Gastrocnemius medialis (tissue), 4 donors: ENCODE data around the gene XPO5. TPM values are rescaled to one million over a fixed set of nuclear protein-coding genes. Genes with fewer than 3 reads are reported as not detected.

Experiments used
- ATAC-seq, 2 donors: fragments of 150-250 bp; one replicate each; pipeline ENCODE4 v1.9.1; 2016
- DNase-seq, 2 donors: peaks; one replicate each; pipeline ENCODE4 v3.0.0-alpha.2; 2019
- H3K27ac ChIP-seq, 4 donors: fragments of 200-600 bp; sonication (generic); 1 replicate in 1 of 4; 2 replicates in 3 of 4; pipeline ENCODE4 v1.5.1; 2016 to 2018; ENCODE audit warnings: mild to moderate bottlenecking in 2 of 4, moderate library complexity in 1 of 4
- H3K27me3 ChIP-seq, 3 donors: fragments of 200-600 bp; sonication (generic) in 2 of 3; 1 replicate in 1 of 3; 2 replicates in 2 of 3; pipeline versions ENCODE4 v1.5.1 to v1.6.0; 2016 to 2019; ENCODE audit warnings: mild to moderate bottlenecking in 1 of 3, moderate library complexity in 1 of 3
- H3K36me3 ChIP-seq, 2 donors: fragments of 200-600 bp; sonication (generic) in 1 of 2; one replicate each; pipeline ENCODE4 v1.5.1; 2017 to 2018
- H3K4me1 ChIP-seq, 2 donors: fragments of 200-600 bp; sonication (generic) in 1 of 2; one replicate each; pipeline ENCODE4 v1.5.1; 2016 to 2017; ENCODE audit warnings: mild to moderate bottlenecking in 2 of 2
- H3K4me3 ChIP-seq, 4 donors: fragments of 200-600 bp; sonication (generic) in 3 of 4; 1 replicate in 1 of 4; 2 replicates in 3 of 4; pipeline ENCODE4 v1.5.1; 2016 to 2019; ENCODE audit warnings: mild to moderate bottlenecking in 2 of 4
- H3K9me3 ChIP-seq, 3 donors: fragments of 200-600 bp; sonication (generic) in 2 of 3; 1 replicate in 1 of 3; 2 replicates in 2 of 3; pipeline ENCODE4 v1.5.1; 2016 to 2019
- POLR2A ChIP-seq, 2 donors: fragments of 450-650 bp; IDR thresholded peaks; one replicate each; pipeline ENCODE4 v1.6.1; 2017; ENCODE audit warnings: antibody characterized with exemption in 2 of 2, mild to moderate bottlenecking in 2 of 2, moderate library complexity in 2 of 2
- in situ Hi-C, 4 donors: fragments of 200-750 bp; cut with MboI; loops; one replicate each; pipeline versions ENCODE4 v1.15.0 to v1.8.0; 2017; ENCODE audit warnings: low sequenced_read_pairs in 4 of 4
- intact Hi-C: fragments of 100-400 bp; cut with DNase I; formaldehyde crosslinking; loops from one replicate; pipeline ENCODE4 v1.15.1; 2023; ENCODE audit warnings: low total_unique reads
- total RNA-seq, 4 donors: library from RNA; depleted of rRNA; stranded (reverse); fragments of >200 nt; gene quantifications; one replicate each; pipeline versions ENCODE4 v1.1.0 to v1.2.3, GENCODE V29; 2016
- TF ChIP-seq, protein P1 (sequence below), 5 experiments: fragments of 450-650 bp in 3 of 5; fragments of 200-600 bp in 2 of 5; sonication (generic) in 2 of 5; IDR thresholded peaks in 4 of 5; conservative IDR thresholded peaks in 1 of 5; 1 replicate in 4 of 5; 2 replicates in 1 of 5; pipeline ENCODE4 v1.5.1; 2016 to 2019; ENCODE audit warnings: antibody characterized with exemption in 5 of 5, mild to moderate bottlenecking in 3 of 5, moderate library complexity in 3 of 5

The XPO5 gene
- total RNA-seq, 4 donors from 2014 or later, result 11.8 to 21.8 (median 16.6) TPM

GRCh38 chr6:43481075-43481474 lies 94.8 kb downstream of the XPO5 start:
- intact Hi-C loops, result no loop called here
- H3K27ac ChIP-seq, result peak overlapping the region; percentile 9 to 45 (median 35)

DNA sequence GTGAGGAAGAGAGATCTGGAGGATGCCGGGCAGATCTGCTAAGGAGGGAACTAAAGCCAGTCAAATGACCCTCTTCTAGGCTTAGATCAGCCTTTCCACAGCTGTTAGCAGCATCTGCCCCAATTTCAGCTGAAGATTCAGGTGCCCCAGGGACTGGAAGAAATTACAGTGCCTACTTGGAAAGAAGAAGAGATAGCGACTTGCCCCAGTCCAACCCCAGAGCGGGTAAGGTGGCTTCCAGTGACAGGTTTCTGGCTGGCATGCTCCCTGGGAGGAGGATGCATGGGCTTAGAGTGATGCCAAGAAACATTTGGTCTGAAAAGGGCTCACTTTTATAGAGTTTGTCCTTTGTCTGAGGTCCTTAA lies 97.8 kb downstream of the XPO5 start:
- in situ Hi-C loops (no loop called here), intact Hi-C loops (no loop called here)
- peak overlapping the region; percentile 80 to 95 (median 87) for H3K4me3 ChIP-seq
- no peaks in the 10 kb centered on the region for H3K36me3 ChIP-seq
- no peak for TF ChIP-seq POLR2A (IDR thresholded peaks at IDR 0.05)
- TF ChIP-seq, protein P1, sequence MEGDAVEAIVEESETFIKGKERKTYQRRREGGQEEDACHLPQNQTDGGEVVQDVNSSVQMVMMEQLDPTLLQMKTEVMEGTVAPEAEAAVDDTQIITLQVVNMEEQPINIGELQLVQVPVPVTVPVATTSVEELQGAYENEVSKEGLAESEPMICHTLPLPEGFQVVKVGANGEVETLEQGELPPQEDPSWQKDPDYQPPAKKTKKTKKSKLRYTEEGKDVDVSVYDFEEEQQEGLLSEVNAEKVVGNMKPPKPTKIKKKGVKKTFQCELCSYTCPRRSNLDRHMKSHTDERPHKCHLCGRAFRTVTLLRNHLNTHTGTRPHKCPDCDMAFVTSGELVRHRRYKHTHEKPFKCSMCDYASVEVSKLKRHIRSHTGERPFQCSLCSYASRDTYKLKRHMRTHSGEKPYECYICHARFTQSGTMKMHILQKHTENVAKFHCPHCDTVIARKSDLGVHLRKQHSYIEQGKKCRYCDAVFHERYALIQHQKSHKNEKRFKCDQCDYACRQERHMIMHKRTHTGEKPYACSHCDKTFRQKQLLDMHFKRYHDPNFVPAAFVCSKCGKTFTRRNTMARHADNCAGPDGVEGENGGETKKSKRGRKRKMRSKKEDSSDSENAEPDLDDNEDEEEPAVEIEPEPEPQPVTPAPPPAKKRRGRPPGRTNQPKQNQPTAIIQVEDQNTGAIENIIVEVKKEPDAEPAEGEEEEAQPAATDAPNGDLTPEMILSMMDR (IDR thresholded peaks at IDR 0.05 in 4 of 5, conservative IDR thresholded peaks at IDR 0.05 in 1 of 5), result no peak
- DNase-seq (no peak), ATAC-seq (peak in 1 of 2 donors; percentile 6)
- H3K4me1 ChIP-seq, result peaks cover 38 to 40% of the 10 kb centered on the region in 2 donors
- peak overlapping the region; percentile 86 to 93 (median 92) for H3K27ac ChIP-seq
- no peaks in the 10 kb centered on the region for H3K27me3 ChIP-seq
- H3K9me3 ChIP-seq, result no peaks in the 10 kb centered on the region

More at GRCh38 chr6:43481075-43481474, 94.8 kb downstream of the XPO5 start:
- Histone ChIP-seq H3K4me1 (peaks cover 38 to 40% of the 10 kb centered on the region in 2 donors), H3K4me3 (no peak overlapping the region), H3K9me3 (no peaks in the 10 kb centered on the region), H3K27me3 (no peaks in the 10 kb centered on the region), H3K36me3 (no peaks in the 10 kb centered on the region)
- no peak for TF ChIP-seq POLR2A (IDR thresholded peaks at IDR 0.05)
- TF ChIP-seq, protein P1 (IDR thresholded peaks at IDR 0.05 in 4 of 5, conservative IDR thresholded peaks at IDR 0.05 in 1 of 5), result no peak
- peak; percentile 21 to 54 for DNase-seq
- ATAC-seq, result peak; percentile 79 to 82
- in situ Hi-C loops, result no loop called here

GRCh38 chr6:43477235-43478007 lies 98.4 kb downstream of the XPO5 start, which contains the start of gene TJAP1:
TJAP1 (plus strand) TSS chr6:43477570; CDS start chr6:43499002, 21,432 bp downstream.
- Histone ChIP-seq H3K4me1 (peaks cover 38 to 40% of the 10 kb centered on the region in 2 donors), H3K4me3 (peak within 1 kb of the TSS; percentile 80 to 95 (median 87)), H3K27ac (peak within 1 kb of the TSS; percentile 86 to 93 (median 92)), H3K36me3 (no peaks in the 10 kb centered on the region), H3K27me3 (no peaks in the 10 kb centered on the region), H3K9me3 (no peaks in the 10 kb centered on the region)
- in situ Hi-C loops (no loop called here), intact Hi-C loops (loop anchor here (1.0 kb wide), 1 partner anchor 15 kb away; no protein-coding TSS in a partner anchor)
- peak; percentile 75 to 85 for TF ChIP-seq POLR2A (IDR thresholded peaks at IDR 0.05)
- TF ChIP-seq, protein P1 (IDR thresholded peaks at IDR 0.05 in 4 of 5, conservative IDR thresholded peaks at IDR 0.05 in 1 of 5), result no peak
- ATAC-seq (peak; percentile 87 to 93), DNase-seq (peak; percentile 79 to 84)

DNA sequence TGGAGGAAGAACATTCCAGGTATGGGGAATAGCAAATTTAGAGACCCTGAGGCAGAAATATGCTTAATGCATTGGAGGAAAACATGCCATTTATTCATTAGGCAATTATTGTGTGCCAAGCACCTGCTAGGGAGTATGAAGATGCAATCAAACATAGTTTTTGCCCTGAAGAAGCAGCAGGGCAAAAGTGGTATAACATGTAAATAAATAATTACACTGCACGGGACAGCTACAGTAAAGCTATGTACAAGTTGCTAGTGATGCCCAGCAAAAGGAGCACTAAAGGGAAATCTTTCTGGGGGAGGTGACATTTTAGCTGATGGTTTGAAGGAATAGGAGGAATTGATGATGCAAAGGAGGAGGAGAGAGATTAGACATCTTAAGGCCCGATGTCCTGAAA lies 99.1 kb downstream of the XPO5 start:
- peak overlapping the region; percentile 86 to 93 (median 92) for H3K27ac ChIP-seq

More for the DNA sequence above, 99.1 kb downstream of the XPO5 start:
- Histone ChIP-seq H3K36me3 (no peaks in the 10 kb centered on the region), H3K9me3 (no peaks in the 10 kb centered on the region), H3K4me1 (peaks cover 38 to 40% of the 10 kb centered on the region in 2 donors), H3K27me3 (no peaks in the 10 kb centered on the region), H3K4me3 (peak overlapping the region; percentile 80 to 95 (median 87))
- in situ Hi-C loops (no loop called here), intact Hi-C loops (loop anchor here (1.0 kb wide), 1 partner anchor 16 kb away; no protein-coding TSS in a partner anchor)
- no peak for ATAC-seq
- DNase-seq, result no peak
- TF ChIP-seq, protein P1 (IDR thresholded peaks at IDR 0.05 in 4 of 5, conservative IDR thresholded peaks at IDR 0.05 in 1 of 5), result no peak
